Vagina (tissue), 2 donors: ENCODE data around the gene CRYBA2. TPM values are rescaled to one million over a fixed set of nuclear protein-coding genes. Genes with fewer than 3 reads are reported as not detected.
A peak's percentile ranks its signal among the peaks of the same experiment; 100 is the strongest.

Experiments used
- DNase-seq, 2 donors: peaks; one replicate each; pipeline ENCODE4 v3.0.0-alpha.2; 2017; ENCODE audit errors: extremely low spot score in 2 of 2
- H3K27ac ChIP-seq: fragments of 200-600 bp; sonication (generic); one replicate; pipeline ENCODE4 v1.5.1; 2019
- H3K27me3 ChIP-seq: fragments of 200-600 bp; sonication (generic); one replicate; pipeline ENCODE4 v1.5.1; 2019
- H3K36me3 ChIP-seq, 2 donors: fragments of 200-600 bp; sonication (generic); one replicate each; pipeline ENCODE4 v1.5.1; 2017 to 2019
- H3K4me1 ChIP-seq: fragments of 200-600 bp; sonication (generic); one replicate; pipeline ENCODE4 v1.5.1; 2019
- H3K4me3 ChIP-seq, 2 donors: fragments of 200-600 bp; sonication (generic); 1 replicate in 1 of 2; 2 replicates in 1 of 2; pipeline ENCODE4 v1.5.1; 2016 to 2019
- H3K9me3 ChIP-seq: fragments of 200-600 bp; sonication (generic); one replicate; pipeline ENCODE4 v1.5.1; 2019
- CTCF ChIP-seq, 3 experiments: fragments of 450-650 bp in 2 of 3; fragments of 200-600 bp in 1 of 3; sonication (generic) in 1 of 3; IDR thresholded peaks; one replicate each; pipeline ENCODE4 v1.5.1; 2017 to 2019; ENCODE audit warnings: antibody characterized with exemption in 3 of 3, mild to moderate bottlenecking in 2 of 3, moderate library complexity in 2 of 3
- POLR2A ChIP-seq, 2 donors: fragments of 450-650 bp; IDR thresholded peaks; one replicate each; pipeline ENCODE4 v1.6.1; 2017; ENCODE audit warnings: antibody characterized with exemption in 2 of 2, mild to moderate bottlenecking in 2 of 2, moderate library complexity in 2 of 2
- POLR2AphosphoS5 ChIP-seq, 2 donors: sonication (generic); formaldehyde crosslinking; IDR thresholded peaks; one replicate each; pipeline ENCODE4 v1.9.0; 2017; ENCODE audit warnings: antibody characterized with exemption in 2 of 2, mild to moderate bottlenecking in 2 of 2, low read depth in 1 of 2; ENCODE audit not compliant: insufficient read depth in 1 of 2
- intact Hi-C: fragments of 100-400 bp; cut with DNase I; formaldehyde crosslinking; loops from one replicate; pipeline ENCODE4 v1.15.1; 2023
- total RNA-seq: library from RNA; depleted of rRNA; stranded (reverse); fragments of >200 nt; gene quantifications from one replicate; pipeline ENCODE4 v1.2.3, GENCODE V29; 2016

CRYBA2 gene
- total RNA-seq, 1 donor from 2014 or later = not detected

DNA sequence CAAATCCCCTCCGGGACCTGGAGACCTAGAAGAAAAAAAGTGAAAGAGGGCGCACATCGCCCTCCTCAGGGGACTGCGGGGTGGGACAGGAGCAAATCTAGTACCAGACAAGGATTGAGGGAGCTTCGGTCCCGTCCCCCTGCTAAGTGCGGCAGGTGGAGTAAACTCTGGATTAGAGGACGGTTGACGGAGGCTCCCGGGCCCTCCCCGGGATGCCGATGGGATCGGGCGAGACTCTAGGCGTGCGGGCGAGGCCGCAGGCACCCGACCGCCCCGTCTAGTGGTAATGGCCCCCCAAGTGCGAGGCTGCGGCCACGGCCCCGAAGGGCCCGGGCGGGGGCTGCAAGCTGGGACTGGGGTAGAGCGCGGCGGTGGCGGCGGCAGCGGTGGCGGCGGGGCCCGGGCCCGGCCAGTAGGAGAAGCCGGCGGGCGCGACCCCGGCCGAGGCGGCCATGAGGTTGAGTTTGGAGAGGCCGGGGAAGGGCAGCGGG is 11.8 kb downstream of the CRYBA2 start:
- Histone ChIP-seq H3K27ac (no peak overlapping the region), H3K27me3 (peaks cover 27% of the 10 kb centered on the region), H3K9me3 (no peaks in the 10 kb centered on the region), H3K36me3 (no peaks in the 10 kb centered on the region), H3K4me1 (peaks cover 45% of the 10 kb centered on the region), H3K4me3 (peak overlapping the region; percentile 16 to 17)
- intact Hi-C loops = loop anchor here (10.0 kb wide), 1 partner anchor 173 kb away; no protein-coding TSS in a partner anchor
- DNase-seq = no peak
- no peak for TF ChIP-seq POLR2AphosphoS5 (IDR thresholded peaks at IDR 0.05; ENCODE audit: insufficient read depth in 1 of 2, low read depth in 1 of 2)
- TF ChIP-seq POLR2A (IDR thresholded peaks at IDR 0.05) = no peak
- no peak for TF ChIP-seq CTCF (IDR thresholded peaks at IDR 0.05)

GRCh38 chr2:218980735-218981389 is 12.4 kb downstream of the CRYBA2 start:
- no peak overlapping the region for H3K27ac ChIP-seq
- H3K36me3 ChIP-seq = no peaks in the 10 kb centered on the region
- no peak for TF ChIP-seq POLR2AphosphoS5 (IDR thresholded peaks at IDR 0.05; ENCODE audit: insufficient read depth in 1 of 2, low read depth in 1 of 2)
- TF ChIP-seq CTCF (IDR thresholded peaks at IDR 0.05) = no peak
- TF ChIP-seq POLR2A (IDR thresholded peaks at IDR 0.05) = no peak
- no peak for DNase-seq
- intact Hi-C loops = loop anchor here (10.0 kb wide), 1 partner anchor 174 kb away; no protein-coding TSS in a partner anchor
- peaks cover 45% of the 10 kb centered on the region for H3K4me1 ChIP-seq
- H3K27me3 ChIP-seq = peaks cover 27% of the 10 kb centered on the region
- peak overlapping the region in 1 of 2 donors; percentile 4 for H3K4me3 ChIP-seq
- H3K9me3 ChIP-seq = no peaks in the 10 kb centered on the region

GRCh38 chr2:218979846-218980734 is 13.1 kb downstream of the CRYBA2 start:
- Histone ChIP-seq H3K27me3 (peaks cover 27% of the 10 kb centered on the region), H3K4me1 (peaks cover 40% of the 10 kb centered on the region), H3K27ac (no peak overlapping the region), H3K9me3 (no peaks in the 10 kb centered on the region), H3K36me3 (no peaks in the 10 kb centered on the region), H3K4me3 (no peak overlapping the region)
- TF ChIP-seq POLR2AphosphoS5 (IDR thresholded peaks at IDR 0.05; ENCODE audit: insufficient read depth in 1 of 2, low read depth in 1 of 2) (no peak), POLR2A (IDR thresholded peaks at IDR 0.05) (no peak), CTCF (IDR thresholded peaks at IDR 0.05) (peak; percentile 53 to 81 (median 60))
- no peak for DNase-seq
- intact Hi-C loops = loop anchor here (10.0 kb wide), 1 partner anchor 175 kb away; no protein-coding TSS in a partner anchor

- Histone ChIP-seq H3K4me3 (no peak overlapping the region), H3K36me3 (no peaks in the 10 kb centered on the region), H3K27me3 (peaks cover 4% of the 10 kb centered on the region), H3K4me1 (peaks cover 6% of the 10 kb centered on the region), H3K9me3 (no peaks in the 10 kb centered on the region), H3K27ac (no peak overlapping the region)
- no peak for DNase-seq
- intact Hi-C loops = no loop called here
- TF ChIP-seq POLR2AphosphoS5 (IDR thresholded peaks at IDR 0.05; ENCODE audit: insufficient read depth in 1 of 2, low read depth in 1 of 2) = no peak
- no peak for TF ChIP-seq CTCF (IDR thresholded peaks at IDR 0.05)
- no peak for TF ChIP-seq POLR2A (IDR thresholded peaks at IDR 0.05)
Measured at GRCh38 chr2:218975060-218975777, 18.0 kb downstream of the CRYBA2 start.
